Mononuclear cell (primary cell): ENCODE results near the gene SGO2. TPM values are rescaled to one million over a fixed set of nuclear protein-coding genes. Genes with fewer than 3 reads are reported as not detected.
A peak's percentile ranks its signal among the peaks of the same experiment; 100 is the strongest.

Experiments
- H3K27me3 ChIP-seq: 2 replicates; pipeline ENCODE4 v1.6.0; 2011; ENCODE audit warnings: low read length, control low read depth; ENCODE audit not compliant: insufficient read depth
- H3K4me1 ChIP-seq: 2 replicates; pipeline ENCODE4 v1.5.1; 2011; ENCODE audit warnings: mild to moderate bottlenecking, low read length, control low read depth; ENCODE audit not compliant: insufficient read depth
- H3K4me3 ChIP-seq: 2 replicates; pipeline ENCODE4 v1.5.1; 2011; ENCODE audit warnings: mild to moderate bottlenecking, low read length, moderate library complexity
- H3K9me3 ChIP-seq: 2 replicates; pipeline ENCODE4 v1.5.1; 2011; ENCODE audit warnings: low read depth, mild to moderate bottlenecking, control low read depth, low read length
- total RNA-seq: library from RNA; depleted of rRNA; stranded (reverse); fragments of >200 nt; gene quantifications from one replicate; pipeline ENCODE4 v1.2.3, GENCODE V29; 2012

The SGO2 gene, protein sequence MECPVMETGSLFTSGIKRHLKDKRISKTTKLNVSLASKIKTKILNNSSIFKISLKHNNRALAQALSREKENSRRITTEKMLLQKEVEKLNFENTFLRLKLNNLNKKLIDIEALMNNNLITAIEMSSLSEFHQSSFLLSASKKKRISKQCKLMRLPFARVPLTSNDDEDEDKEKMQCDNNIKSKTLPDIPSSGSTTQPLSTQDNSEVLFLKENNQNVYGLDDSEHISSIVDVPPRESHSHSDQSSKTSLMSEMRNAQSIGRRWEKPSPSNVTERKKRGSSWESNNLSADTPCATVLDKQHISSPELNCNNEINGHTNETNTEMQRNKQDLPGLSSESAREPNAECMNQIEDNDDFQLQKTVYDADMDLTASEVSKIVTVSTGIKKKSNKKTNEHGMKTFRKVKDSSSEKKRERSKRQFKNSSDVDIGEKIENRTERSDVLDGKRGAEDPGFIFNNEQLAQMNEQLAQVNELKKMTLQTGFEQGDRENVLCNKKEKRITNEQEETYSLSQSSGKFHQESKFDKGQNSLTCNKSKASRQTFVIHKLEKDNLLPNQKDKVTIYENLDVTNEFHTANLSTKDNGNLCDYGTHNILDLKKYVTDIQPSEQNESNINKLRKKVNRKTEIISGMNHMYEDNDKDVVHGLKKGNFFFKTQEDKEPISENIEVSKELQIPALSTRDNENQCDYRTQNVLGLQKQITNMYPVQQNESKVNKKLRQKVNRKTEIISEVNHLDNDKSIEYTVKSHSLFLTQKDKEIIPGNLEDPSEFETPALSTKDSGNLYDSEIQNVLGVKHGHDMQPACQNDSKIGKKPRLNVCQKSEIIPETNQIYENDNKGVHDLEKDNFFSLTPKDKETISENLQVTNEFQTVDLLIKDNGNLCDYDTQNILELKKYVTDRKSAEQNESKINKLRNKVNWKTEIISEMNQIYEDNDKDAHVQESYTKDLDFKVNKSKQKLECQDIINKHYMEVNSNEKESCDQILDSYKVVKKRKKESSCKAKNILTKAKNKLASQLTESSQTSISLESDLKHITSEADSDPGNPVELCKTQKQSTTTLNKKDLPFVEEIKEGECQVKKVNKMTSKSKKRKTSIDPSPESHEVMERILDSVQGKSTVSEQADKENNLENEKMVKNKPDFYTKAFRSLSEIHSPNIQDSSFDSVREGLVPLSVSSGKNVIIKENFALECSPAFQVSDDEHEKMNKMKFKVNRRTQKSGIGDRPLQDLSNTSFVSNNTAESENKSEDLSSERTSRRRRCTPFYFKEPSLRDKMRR
- 2.1 TPM for total RNA-seq

DNA sequence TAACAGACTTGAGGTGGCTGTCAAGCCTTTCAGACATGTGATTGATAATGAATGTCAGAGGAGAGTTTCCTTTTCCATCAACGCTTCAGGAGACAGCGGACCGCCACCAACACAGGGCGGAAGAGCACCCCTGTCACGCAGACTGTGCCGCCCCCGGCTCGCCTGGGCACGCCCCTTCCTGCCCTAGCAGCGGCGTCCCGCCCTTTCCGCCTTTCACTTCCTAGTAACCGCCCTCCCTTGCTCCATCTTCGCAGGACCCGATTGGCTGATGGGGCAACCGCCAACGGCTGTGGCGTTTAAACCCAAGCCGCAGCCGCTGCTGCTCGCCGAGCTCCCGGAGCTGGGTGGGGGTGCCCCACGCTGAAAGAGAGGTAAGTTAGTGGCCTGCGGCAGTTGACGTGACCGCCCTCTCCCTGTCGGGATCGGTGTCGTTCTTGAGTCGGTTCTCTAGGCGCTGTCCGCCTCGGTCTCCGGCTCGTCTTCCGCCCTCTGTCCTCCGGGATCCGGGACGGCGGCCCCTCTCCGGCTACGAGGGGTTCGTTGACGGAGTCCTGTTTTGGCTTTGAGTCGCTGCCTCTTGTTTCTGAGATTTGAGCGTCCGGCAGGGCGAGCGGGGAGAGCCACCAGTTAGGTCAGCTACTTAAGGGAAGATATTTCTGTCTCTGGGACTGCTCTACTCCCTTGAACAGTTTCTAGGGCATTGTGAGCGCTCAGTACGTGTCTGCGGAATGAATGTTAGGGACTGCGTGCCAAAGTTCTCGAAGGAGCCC is at the start of gene SGO2:
TSS of gene SGO2 (plus strand) at position 326 of the 770 bp plus-strand sequence. CDS start 6,769 bp downstream, outside the sequence.
- peak within 1 kb of the TSS; percentile 77 for H3K4me3 ChIP-seq
- peaks cover 9% of the 10 kb centered on the region for H3K4me1 ChIP-seq
- no peaks in the 10 kb centered on the region for H3K9me3 ChIP-seq
- peaks cover 3% of the 10 kb centered on the region for H3K27me3 ChIP-seq

DNA sequence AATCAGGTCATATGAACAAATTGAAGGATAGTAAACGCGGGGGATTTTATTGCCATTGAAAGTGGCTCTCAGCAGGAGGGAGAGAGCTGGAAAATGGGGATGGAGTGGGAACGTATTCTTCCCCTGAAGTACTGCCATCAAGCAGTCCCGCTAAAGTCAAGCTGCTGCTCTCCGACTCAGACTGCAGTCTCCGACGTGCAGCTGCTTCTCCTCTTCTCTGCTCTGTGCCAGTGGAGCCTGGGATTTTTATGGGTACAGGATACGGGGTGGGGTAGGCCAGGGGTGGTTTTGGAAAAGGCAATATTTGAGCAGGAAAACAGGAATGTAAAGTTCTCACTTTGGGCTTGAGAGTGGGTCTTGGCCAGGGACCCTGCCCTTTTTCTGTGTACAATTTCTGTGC is 49.2 kb upstream of the SGO2 start:
- Histone ChIP-seq H3K4me1 (no peaks in the 10 kb centered on the region), H3K9me3 (no peaks in the 10 kb centered on the region), H3K27me3 (no peaks in the 10 kb centered on the region), H3K4me3 (no peak overlapping the region)

DNA sequence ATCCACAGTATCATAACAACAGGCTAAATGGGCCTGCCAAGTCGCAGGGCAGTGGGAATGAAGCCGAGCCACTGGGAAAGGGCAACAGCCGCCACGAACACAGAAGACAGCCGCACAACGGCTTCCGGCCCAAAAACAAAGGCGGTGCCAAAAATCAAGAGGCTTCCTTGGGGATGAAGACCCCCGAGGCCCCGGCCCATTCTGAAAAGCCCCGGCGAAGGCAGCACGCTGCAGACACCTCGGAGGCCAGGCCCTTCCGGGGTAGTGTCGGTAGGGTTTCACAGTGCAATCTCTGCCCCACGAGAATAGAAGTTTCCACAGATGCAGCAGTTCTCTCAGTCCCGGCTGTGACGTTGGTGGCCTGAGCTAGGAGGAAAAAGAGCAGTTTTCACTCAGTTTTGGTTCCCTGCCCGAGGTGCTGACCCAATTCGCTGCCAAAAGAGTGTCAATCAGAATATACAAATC is 48.3 kb upstream of the SGO2 start:
- Histone ChIP-seq H3K4me1 (no peaks in the 10 kb centered on the region), H3K27me3 (no peaks in the 10 kb centered on the region), H3K9me3 (no peaks in the 10 kb centered on the region), H3K4me3 (no peak overlapping the region)

DNA sequence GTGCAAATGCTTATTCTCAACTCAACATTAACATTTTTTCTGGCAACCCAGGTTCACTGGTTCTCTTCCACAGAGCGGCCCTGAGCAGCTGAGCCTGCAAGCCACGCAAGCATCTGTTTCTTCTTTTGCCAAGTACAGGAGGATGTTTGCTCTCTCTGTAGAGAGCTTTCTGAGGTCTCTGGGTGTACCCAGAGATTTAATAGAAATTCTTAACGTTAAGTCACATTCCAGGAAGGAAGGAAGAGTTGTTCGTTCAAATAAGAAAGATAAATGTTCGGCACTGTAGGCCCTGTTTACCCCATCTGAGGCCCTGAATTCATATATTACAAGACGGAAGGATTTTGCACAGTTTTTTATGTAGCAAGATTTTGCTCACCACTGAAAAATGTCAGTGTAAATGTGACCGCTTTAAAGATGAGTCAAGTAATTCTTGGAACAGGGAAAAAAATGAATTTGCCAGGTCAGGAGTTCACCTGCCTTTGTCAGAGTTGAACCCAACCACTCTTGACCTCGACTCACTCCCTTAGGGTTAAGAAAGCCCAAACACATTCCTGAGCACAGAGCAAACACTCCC is 46.2 kb upstream of the SGO2 start:
- Histone ChIP-seq H3K9me3 (no peaks in the 10 kb centered on the region), H3K27me3 (no peaks in the 10 kb centered on the region), H3K4me1 (no peaks in the 10 kb centered on the region), H3K4me3 (no peak overlapping the region)

DNA sequence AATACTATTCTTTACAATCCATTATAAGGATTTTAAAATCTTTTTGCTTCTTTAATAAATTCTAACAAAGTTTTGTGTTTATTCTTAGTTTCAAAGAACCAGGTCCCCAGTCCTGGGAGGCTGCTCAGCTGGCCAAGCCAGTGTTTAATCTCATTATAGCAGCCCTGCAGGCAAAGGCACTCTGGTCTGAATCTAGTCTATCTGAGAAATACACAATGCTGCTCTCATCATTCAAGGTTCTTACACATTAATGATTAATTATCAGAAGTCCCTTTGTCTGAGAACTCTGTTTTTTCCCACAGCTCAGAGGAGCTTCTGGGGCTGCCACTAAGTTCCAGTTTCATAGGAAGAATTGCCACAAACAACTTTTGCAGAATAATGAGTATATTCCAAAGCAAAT is 43.8 kb upstream of the SGO2 start:
- H3K27me3 ChIP-seq: no peaks in the 10 kb centered on the region
- no peak overlapping the region for H3K4me3 ChIP-seq
- H3K4me1 ChIP-seq: no peaks in the 10 kb centered on the region
- H3K9me3 ChIP-seq: no peaks in the 10 kb centered on the region

DNA sequence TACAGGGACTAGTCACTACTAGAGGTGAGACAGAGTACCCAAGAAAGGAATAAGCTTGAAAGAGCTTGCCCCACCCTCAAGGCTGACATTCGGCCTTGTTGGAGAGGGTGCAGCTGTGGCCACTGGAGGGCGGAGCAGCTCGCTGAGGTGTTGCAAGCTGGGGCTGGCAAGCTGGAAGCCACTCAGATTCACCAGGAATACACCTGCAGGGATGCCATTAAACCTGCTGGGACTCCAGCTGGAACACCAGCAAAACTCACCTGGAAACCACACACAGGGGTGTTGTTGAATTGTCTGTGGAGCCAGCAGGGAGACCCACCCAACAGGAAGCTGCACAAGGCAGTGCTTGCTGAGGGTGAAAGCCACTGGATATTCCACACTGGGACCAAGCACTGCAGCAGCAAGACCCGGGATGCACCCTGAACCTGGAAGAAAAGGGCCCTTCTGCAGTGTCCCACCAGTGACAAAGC is 42.2 kb upstream of the SGO2 start:
- H3K27me3 ChIP-seq: no peaks in the 10 kb centered on the region
- no peaks in the 10 kb centered on the region for H3K9me3 ChIP-seq
- no peaks in the 10 kb centered on the region for H3K4me1 ChIP-seq
- H3K4me3 ChIP-seq: no peak overlapping the region

DNA sequence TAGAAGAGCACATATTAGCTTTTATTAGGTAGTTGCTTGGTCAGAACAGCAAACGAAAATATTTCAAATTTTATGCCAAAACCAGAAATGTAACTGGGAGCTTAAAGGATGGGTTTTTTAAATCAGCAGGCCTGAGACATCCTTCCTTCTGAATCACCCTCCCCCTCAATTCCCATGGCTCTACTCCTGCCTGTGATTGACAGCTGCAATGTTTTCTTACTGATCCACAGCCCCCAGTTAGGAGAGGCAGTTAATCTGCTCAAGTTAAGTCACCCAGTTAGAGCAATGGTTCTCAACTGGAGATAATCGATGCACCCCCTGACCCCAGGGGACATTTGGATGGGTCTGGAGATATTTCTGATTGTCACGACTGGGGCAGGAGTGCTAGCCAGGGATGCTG is 41.1 kb upstream of the SGO2 start:
- Histone ChIP-seq H3K4me1 (no peaks in the 10 kb centered on the region), H3K27me3 (no peaks in the 10 kb centered on the region), H3K9me3 (no peaks in the 10 kb centered on the region), H3K4me3 (no peak overlapping the region)

DNA sequence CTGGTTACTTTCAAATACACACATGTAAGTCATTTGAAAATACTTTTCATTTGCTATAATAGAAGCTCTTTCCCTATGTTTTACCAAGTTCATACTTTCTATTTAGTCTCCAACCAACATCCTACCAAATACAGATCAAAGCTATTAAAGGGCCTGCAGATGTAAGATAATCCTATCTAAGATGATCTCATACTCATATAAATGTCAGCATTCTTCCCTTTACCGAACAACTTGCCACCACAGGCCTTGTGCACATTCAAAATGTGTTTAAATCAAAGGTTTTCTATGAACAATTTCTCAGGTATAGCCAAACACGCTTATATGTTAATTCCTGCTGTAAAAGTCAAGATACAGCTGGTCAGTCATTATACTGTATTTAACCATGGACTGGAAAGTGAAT is 39.5 kb upstream of the SGO2 start:
- no peaks in the 10 kb centered on the region for H3K4me1 ChIP-seq
- H3K27me3 ChIP-seq: no peaks in the 10 kb centered on the region
- no peaks in the 10 kb centered on the region for H3K9me3 ChIP-seq
- H3K4me3 ChIP-seq: no peak overlapping the region

DNA sequence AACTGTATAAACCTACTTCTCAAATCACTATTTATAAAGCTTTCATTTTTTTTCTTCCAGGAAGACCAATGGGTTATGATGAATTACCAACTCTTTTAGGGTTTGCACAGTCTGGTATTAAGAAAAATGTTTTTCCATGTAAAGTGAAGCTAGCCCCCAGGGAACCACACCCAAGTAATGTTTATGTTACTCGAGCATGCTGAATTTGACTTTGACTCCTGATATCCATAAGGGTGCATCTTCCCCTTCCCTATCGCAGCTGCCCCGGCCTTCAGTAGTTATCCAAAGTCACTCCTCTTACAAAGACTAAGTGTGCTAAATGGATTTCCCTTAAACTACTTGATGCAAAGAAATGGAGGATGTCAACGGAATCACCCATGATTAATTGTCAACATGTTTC is 37.8 kb upstream of the SGO2 start:
- H3K4me1 ChIP-seq: no peaks in the 10 kb centered on the region
- H3K27me3 ChIP-seq: no peaks in the 10 kb centered on the region
- no peak overlapping the region for H3K4me3 ChIP-seq
- H3K9me3 ChIP-seq: no peaks in the 10 kb centered on the region

DNA sequence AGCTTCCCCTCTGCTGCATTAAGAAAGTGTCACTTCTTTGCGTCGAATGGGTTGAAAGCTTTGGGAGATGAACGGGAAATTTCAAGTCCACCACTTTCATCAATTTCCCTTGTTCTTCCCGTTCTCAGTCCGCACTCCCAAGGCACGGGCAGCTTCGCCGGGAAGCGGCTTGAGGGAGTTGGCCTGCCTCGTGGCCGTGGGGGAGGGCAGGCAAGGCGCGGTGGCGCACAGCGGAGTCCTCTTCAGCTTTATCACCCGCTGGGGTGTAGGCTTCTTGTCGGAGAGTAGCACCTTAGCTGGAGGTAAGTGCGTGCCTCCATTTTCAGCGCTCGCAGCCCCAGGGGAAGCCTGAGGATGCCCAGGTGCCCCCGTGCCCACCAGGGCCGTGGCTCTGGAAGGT is 36.0 kb upstream of the SGO2 start:
- Histone ChIP-seq H3K4me1 (no peaks in the 10 kb centered on the region), H3K9me3 (no peaks in the 10 kb centered on the region), H3K4me3 (no peak overlapping the region), H3K27me3 (no peaks in the 10 kb centered on the region)

DNA sequence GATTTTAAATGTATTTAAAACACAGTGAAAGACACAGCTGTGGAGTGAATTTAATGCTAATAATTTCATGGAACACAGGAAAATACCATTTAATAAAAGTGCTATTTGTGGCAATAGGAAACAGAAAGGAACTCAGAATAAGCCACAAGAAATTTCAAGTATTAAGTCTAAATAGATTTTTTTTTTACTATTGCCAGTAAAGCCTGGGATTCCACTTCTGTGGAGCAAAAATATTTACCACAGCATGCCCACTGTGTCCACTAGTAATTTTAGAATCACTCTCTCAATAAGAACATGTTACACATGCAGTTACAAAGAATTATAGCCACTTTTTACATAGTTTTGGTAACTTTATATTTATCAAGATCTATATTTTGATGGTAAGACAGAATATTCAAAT is 33.4 kb upstream of the SGO2 start:
- Histone ChIP-seq H3K9me3 (no peaks in the 10 kb centered on the region), H3K27me3 (no peaks in the 10 kb centered on the region), H3K4me3 (no peak overlapping the region), H3K4me1 (no peaks in the 10 kb centered on the region)

DNA sequence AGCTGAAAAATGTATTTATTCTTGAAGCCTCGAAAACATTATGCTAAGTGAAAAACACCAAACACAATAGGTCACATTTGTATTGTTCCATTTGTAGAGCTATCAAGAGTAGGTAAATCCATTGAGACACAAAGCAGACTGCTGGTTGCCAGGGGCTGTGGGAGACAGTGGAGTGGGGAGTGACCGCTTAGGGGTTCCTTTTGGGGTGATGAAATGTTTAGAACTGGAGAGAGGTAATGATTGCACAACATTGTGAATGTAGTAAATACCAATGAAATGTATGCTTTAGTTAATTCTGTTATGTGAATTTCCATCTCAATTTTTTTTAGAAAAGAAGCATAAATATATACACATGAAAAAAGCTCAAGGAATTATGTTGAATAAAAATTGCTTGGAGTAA is 32.0 kb upstream of the SGO2 start:
- H3K27me3 ChIP-seq: no peaks in the 10 kb centered on the region
- H3K9me3 ChIP-seq: no peaks in the 10 kb centered on the region
- no peak overlapping the region for H3K4me3 ChIP-seq
- no peaks in the 10 kb centered on the region for H3K4me1 ChIP-seq

DNA sequence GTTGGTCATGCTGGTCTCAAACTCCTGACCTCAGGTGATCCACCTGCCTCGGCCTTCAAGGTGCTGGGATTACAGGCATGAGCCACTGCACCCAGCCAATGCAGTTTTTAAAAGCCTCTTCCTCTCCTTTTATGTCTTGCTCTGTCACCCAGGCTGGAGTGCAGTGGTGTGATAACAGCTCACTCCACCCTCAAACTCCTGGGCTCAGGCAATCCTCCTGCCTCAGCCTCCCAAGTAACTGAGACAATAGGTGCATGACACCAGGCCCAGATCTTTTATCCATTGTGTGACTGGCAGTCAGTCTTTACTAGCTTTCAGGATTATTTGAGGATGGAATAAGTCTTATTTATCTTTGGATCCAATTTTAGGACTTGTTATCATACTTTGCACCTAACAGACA is 29.3 kb upstream of the SGO2 start:
- no peaks in the 10 kb centered on the region for H3K9me3 ChIP-seq
- H3K27me3 ChIP-seq: no peaks in the 10 kb centered on the region
- H3K4me1 ChIP-seq: no peaks in the 10 kb centered on the region
- H3K4me3 ChIP-seq: no peak overlapping the region
